Ascending aorta (tissue), 2 donors: ENCODE results near the gene NOTCH2. TPM values are rescaled to one million over a fixed set of nuclear protein-coding genes. Genes with fewer than 3 reads are reported as not detected.

ENCODE experiments used
- DNase-seq, 2 donors: peaks; one replicate each; pipeline ENCODE4 v3.0.0-alpha.2; 2019; ENCODE audit warnings: low spot score in 2 of 2
- H3K27ac ChIP-seq, 2 donors: fragments of 200-600 bp; sonication (generic); one replicate each; pipeline ENCODE4 v1.5.1; 2016 to 2017; ENCODE audit warnings: mild to moderate bottlenecking in 1 of 2
- H3K27me3 ChIP-seq: fragments of 200-600 bp; sonication (generic); one replicate; pipeline ENCODE4 v1.5.1; 2017
- H3K36me3 ChIP-seq, 2 donors: fragments of 200-600 bp; sonication (generic); one replicate each; pipeline ENCODE4 v1.5.1; 2016
- H3K4me1 ChIP-seq, 2 donors: fragments of 200-600 bp; sonication (generic); one replicate each; pipeline ENCODE4 v1.5.1; 2016 to 2017; ENCODE audit warnings: mild to moderate bottlenecking in 1 of 2
- H3K4me3 ChIP-seq, 2 donors: fragments of 200-600 bp; sonication (generic); one replicate each; pipeline ENCODE4 v1.5.1; 2016 to 2017; ENCODE audit warnings: mild to moderate bottlenecking in 1 of 2
- H3K9me3 ChIP-seq, 2 donors: fragments of 200-600 bp; sonication (generic); one replicate each; pipeline ENCODE4 v1.5.1; 2016
- intact Hi-C: fragments of 100-400 bp; cut with DNase I; formaldehyde crosslinking; loops from one replicate; pipeline ENCODE4 v1.15.1; 2023
- total RNA-seq: library from RNA; depleted of rRNA; stranded (reverse); fragments of >200 nt; gene quantifications from one replicate; pipeline ENCODE4 v1.1.0, GENCODE V29; 2016
- TF ChIP-seq, protein P1 (sequence below), 3 experiments: fragments of 200-600 bp in 2 of 3; fragments of 450-650 bp in 1 of 3; sonication (generic) in 2 of 3; IDR thresholded peaks; one replicate each; pipeline ENCODE4 v1.5.1; 2016 to 2019; ENCODE audit warnings: antibody characterized with exemption in 3 of 3, mild to moderate bottlenecking in 1 of 3, moderate library complexity in 1 of 3

Gene NOTCH2
- total RNA-seq, 1 donor from 2014 or later, result 80.4 TPM

DNA sequence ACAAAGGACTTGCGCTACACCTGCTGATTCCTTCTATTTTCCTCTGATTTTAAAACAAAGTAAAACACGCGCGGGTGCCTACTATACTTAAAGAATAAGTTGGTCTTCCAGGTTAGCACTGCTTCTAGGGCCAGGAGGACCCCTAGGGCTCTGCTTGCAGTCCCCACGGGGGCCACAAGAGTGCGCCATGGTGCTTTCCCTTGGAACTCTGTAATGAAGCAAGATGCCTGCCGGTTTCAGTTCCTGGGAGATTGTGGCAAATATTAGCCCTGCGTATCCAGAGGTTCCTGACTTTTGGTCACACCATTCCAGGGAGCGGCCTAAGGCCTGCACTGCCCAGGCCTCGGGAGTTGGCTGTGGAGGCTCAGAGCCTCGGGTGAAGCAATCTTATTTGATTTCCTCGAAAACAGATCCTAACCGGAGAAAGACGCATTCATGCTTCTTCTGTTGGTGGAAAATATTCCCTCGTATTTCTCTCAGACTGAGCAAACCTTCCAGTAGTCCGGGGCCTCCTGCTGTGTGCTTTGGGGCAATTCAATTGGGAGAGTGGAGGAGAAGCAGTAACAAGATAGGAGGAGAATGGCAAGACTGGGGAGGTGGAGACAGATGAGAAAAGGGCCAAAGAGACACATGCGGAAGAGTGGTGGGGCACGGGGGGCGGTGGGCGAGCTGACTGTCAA, 198.4 kb downstream of the NOTCH2 start:
- peak overlapping the region; percentile 17 to 38 for H3K27ac ChIP-seq
- no peaks in the 10 kb centered on the region for H3K9me3 ChIP-seq
- peak overlapping the region; percentile 37 to 58 for H3K4me3 ChIP-seq
- TF ChIP-seq, protein P1, sequence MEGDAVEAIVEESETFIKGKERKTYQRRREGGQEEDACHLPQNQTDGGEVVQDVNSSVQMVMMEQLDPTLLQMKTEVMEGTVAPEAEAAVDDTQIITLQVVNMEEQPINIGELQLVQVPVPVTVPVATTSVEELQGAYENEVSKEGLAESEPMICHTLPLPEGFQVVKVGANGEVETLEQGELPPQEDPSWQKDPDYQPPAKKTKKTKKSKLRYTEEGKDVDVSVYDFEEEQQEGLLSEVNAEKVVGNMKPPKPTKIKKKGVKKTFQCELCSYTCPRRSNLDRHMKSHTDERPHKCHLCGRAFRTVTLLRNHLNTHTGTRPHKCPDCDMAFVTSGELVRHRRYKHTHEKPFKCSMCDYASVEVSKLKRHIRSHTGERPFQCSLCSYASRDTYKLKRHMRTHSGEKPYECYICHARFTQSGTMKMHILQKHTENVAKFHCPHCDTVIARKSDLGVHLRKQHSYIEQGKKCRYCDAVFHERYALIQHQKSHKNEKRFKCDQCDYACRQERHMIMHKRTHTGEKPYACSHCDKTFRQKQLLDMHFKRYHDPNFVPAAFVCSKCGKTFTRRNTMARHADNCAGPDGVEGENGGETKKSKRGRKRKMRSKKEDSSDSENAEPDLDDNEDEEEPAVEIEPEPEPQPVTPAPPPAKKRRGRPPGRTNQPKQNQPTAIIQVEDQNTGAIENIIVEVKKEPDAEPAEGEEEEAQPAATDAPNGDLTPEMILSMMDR (IDR thresholded peaks at IDR 0.05), result peak; percentile 88 to 99 (median 95)
- peaks cover 4 to 9% of the 10 kb centered on the region in 2 donors for H3K4me1 ChIP-seq
- H3K27me3 ChIP-seq, result no peaks in the 10 kb centered on the region
- intact Hi-C loops, result loop anchor here (5.0 kb wide), 2 partner anchors 71 to 276 kb away; no protein-coding TSS in a partner anchor
- DNase-seq, result peak in 1 of 2 donors; percentile 88
- no peaks in the 10 kb centered on the region for H3K36me3 ChIP-seq

DNA sequence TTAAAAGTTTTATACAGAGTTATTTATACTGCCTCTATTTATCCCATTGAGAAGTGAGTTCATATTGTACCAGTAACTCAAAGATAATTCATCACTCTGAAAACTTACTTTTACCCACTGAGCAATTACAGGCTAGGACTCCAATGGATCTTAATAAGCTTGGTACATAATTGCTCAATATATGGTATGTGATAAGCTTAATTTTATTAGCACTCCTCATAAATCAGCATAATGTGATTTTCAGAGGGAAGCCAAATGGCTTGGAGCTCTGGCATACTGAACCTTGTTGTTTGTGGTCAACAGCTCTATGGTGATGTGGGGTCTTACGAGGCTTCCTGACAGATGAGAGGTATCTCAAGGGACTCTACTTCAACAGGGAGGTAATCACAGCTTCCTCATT, 199.5 kb downstream of the NOTCH2 start:
- H3K36me3 ChIP-seq, result no peaks in the 10 kb centered on the region
- H3K27ac ChIP-seq, result no peak overlapping the region
- no peak overlapping the region for H3K4me3 ChIP-seq
- no peak for DNase-seq
- TF ChIP-seq, protein P1 (IDR thresholded peaks at IDR 0.05), result no peak
- H3K27me3 ChIP-seq, result no peaks in the 10 kb centered on the region
- H3K9me3 ChIP-seq, result no peaks in the 10 kb centered on the region
- peaks cover 4 to 9% of the 10 kb centered on the region in 2 donors for H3K4me1 ChIP-seq
- intact Hi-C loops, result loop anchor here (5.0 kb wide), 2 partner anchors 72 to 277 kb away; no protein-coding TSS in a partner anchor

DNA sequence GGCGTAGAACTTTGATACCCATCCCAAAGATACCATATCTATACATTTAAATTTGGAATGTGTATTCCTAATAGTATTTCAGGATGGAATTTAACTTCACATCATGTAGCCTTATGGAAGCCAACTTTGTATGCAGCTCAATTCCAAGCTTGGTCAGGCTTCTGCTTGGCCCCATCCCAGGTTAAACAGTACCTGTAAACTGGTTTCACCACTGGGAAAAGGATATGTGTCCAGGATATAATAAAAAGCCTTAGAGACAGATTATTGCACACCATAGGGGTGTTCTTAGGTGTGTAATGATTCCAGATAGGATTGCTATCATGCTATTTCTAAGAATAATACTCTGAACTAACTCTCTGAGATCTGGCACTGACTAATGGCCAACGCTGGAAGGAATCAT, 201.3 kb downstream of the NOTCH2 start:
- Histone ChIP-seq H3K36me3 (no peaks in the 10 kb centered on the region), H3K9me3 (no peaks in the 10 kb centered on the region), H3K27ac (no peak overlapping the region), H3K4me3 (no peak overlapping the region), H3K27me3 (no peaks in the 10 kb centered on the region), H3K4me1 (peaks cover under 1 to 4% of the 10 kb centered on the region in 2 donors)
- intact Hi-C loops, result no loop called here
- TF ChIP-seq, protein P1 (IDR thresholded peaks at IDR 0.05), result no peak
- no peak for DNase-seq

DNA sequence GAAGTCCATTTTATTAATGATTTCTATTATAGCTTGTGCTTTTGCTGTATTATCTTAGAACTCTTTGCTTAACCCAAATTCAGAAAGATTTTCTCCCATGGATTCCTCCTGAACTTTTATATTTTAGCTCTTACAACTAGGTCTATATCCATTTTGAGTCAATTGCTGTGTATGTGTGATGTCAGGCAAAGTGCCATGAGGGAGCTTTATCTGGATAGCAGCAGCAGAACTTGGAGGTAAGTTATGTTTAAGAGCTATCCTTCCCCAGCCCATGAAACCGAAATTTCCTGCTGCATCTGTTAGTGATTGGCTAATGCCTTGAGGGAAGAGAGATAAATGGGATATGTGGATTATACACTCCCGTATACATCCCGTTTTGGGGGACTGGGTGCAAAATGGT, 203.0 kb downstream of the NOTCH2 start:
- intact Hi-C loops, result no loop called here
- H3K27ac ChIP-seq, result no peak overlapping the region
- DNase-seq, result no peak
- no peaks in the 10 kb centered on the region for H3K9me3 ChIP-seq
- no peaks in the 10 kb centered on the region for H3K36me3 ChIP-seq
- H3K4me3 ChIP-seq, result no peak overlapping the region
- TF ChIP-seq, protein P1 (IDR thresholded peaks at IDR 0.05), result no peak
- H3K27me3 ChIP-seq, result no peaks in the 10 kb centered on the region
- peaks cover 0 to 3% of the 10 kb centered on the region in 2 donors for H3K4me1 ChIP-seq

DNA sequence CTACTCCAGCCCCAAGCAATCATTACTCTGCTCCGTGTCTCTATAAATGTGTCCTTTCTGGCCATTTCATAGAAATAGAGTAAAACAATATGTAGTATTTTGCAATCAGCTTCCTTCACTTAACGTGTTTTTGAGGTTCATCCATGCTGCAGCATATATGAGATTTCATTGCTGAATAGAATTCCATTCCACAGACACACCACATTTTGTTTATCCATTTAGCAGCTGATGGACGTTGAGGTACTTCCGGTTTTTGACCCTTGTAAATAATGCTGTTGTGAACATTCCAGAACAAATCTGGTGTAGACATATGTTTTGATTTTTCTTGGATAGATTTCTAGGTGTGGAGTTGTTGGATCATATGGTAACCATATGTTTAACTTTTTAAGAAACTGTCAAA, 203.8 kb downstream of the NOTCH2 start:
- Histone ChIP-seq H3K27me3 (no peaks in the 10 kb centered on the region), H3K9me3 (no peaks in the 10 kb centered on the region), H3K4me3 (no peak overlapping the region), H3K4me1 (no peaks in the 10 kb centered on the region), H3K36me3 (no peaks in the 10 kb centered on the region), H3K27ac (no peak overlapping the region)
- DNase-seq, result no peak
- intact Hi-C loops, result no loop called here
- TF ChIP-seq, protein P1 (IDR thresholded peaks at IDR 0.05), result no peak
